ENCODE data around the gene SLC16A1.
A peak's percentile ranks its signal among the peaks of the same experiment; 100 is the strongest.
"Not testable (repeated sequence)": the region's sequence is repeated elsewhere in the genome, so short reads cannot be mapped to it uniquely, and the experiment has no call there.

SLC16A1 gene

DNA sequence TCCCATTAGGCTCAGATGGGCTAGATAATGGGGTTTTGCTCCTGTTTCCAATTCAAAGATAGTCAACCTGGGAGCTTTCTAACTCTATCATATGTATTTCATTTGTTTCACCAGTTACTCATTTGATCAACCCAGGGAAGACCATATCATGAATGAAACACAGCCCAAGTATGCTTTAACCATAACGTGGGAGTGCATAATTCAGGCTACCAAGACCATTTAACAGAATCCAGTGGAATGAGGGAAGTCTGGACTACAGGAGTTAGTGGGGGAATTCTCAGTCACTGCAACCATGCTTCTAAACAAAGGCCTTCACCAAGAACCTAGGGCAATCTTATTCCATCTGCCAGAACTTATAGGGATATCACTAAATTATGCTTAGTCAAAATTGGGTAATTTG, 15.0 kb upstream of the SLC16A1 start:
- DNase-seq (ENCODE audit: low read depth) = no peak
- TF ChIP-seq, protein P1, sequence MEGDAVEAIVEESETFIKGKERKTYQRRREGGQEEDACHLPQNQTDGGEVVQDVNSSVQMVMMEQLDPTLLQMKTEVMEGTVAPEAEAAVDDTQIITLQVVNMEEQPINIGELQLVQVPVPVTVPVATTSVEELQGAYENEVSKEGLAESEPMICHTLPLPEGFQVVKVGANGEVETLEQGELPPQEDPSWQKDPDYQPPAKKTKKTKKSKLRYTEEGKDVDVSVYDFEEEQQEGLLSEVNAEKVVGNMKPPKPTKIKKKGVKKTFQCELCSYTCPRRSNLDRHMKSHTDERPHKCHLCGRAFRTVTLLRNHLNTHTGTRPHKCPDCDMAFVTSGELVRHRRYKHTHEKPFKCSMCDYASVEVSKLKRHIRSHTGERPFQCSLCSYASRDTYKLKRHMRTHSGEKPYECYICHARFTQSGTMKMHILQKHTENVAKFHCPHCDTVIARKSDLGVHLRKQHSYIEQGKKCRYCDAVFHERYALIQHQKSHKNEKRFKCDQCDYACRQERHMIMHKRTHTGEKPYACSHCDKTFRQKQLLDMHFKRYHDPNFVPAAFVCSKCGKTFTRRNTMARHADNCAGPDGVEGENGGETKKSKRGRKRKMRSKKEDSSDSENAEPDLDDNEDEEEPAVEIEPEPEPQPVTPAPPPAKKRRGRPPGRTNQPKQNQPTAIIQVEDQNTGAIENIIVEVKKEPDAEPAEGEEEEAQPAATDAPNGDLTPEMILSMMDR (IDR thresholded peaks at IDR 0.05; ENCODE audit: insufficient read depth, low read depth, low read length, missing control alignments) = no peak
- H3K4me3 ChIP-seq (ENCODE audit: low read depth, low read length) = no peak overlapping the region

DNA sequence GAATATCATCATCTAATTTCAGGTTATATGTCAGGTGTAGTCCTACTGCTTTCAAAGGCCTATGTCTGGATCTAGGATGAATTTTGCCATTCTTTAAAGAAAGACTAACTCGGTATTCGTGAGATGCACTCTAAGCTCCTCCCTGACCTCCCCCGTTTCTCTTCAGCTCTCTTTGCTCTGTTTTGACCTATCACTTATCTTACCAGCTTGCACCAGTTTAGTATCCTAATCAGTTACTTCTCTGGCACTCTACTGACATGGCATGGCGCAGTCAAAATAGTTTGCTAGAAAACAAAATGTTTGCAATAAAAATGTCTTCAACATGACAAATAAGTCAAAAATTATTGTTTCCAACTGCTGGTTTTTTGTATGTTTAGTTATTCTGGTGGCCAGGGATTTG, 8.4 kb upstream of the SLC16A1 start:
- TF ChIP-seq, protein P1 (IDR thresholded peaks at IDR 0.05; ENCODE audit: insufficient read depth, low read depth, low read length, missing control alignments) = no peak
- no peak for DNase-seq (ENCODE audit: low read depth)
- no peak overlapping the region for H3K4me3 ChIP-seq (ENCODE audit: low read depth, low read length)

DNA sequence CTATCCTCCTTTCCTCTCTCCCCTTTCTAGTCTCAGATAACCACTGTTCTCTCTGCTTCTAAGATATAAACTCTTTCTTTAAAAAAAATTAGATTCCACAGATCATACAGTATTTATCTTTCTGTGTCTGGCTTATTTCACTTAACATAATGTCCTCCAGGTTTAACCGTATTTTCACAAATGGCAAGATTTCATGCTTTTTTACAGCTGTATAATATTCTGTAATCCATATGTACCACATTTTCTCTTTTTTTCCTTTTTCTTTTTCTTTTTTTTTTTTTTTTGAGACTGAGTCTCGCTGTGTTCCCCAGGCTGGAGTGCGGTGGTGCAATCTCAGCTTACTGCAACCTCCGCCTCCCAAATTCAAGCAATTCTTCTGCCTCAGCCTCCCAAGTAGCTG, 5.1 kb upstream of the SLC16A1 start:
- H3K4me3 ChIP-seq (ENCODE audit: low read depth, low read length) = no peak overlapping the region
- DNase-seq (ENCODE audit: low read depth) = no peak
- TF ChIP-seq, protein P1 (IDR thresholded peaks at IDR 0.05; ENCODE audit: insufficient read depth, low read depth, low read length, missing control alignments) = no peak

DNA sequence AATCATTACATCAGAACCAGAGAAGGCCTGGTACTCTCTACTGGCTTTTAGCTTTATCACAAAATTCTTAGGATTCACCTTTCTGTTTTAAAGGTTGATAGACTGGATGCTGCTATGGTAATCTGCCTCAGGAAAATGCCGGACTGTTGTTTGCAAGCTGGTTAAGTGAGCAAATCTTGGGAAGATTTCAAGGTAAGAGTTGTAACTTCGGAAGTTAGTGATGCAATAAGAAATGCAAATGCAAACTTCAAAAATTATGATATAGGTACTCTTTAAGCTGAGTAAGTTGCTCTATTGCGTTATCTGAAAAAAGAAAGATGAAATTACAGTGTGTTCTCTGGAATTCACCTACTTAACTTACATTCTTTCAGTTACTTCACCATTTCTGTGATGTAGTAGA, 4.4 kb upstream of the SLC16A1 start:
- DNase-seq (ENCODE audit: low read depth) = no peak
- no peak overlapping the region for H3K4me3 ChIP-seq (ENCODE audit: low read depth, low read length)
- TF ChIP-seq, protein P1 (IDR thresholded peaks at IDR 0.05; ENCODE audit: insufficient read depth, low read depth, low read length, missing control alignments) = no peak

DNA sequence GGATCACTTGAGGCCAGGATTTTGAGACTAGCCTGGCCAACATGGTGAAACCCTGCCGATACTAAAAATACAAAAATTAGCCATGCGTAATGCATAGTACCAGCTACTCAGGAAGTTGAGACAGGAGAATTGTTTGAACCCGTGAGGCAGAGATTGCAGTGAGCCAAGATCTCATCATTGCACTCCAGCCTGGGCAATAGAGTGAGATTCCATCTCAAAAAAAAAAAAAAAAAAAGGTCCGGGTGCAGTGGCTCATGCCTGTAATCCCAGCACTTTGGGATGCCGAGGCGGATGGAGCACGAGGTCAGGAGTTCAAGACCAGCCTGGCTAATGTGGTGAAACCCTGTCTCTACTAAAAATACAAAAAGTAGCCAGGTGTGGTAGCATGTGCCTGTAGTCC, 2.2 kb upstream of the SLC16A1 start:
- DNase-seq (ENCODE audit: low read depth) = not testable (repeated sequence)
- H3K4me3 ChIP-seq (ENCODE audit: low read depth, low read length) = peak overlapping the region; percentile 79

DNA sequence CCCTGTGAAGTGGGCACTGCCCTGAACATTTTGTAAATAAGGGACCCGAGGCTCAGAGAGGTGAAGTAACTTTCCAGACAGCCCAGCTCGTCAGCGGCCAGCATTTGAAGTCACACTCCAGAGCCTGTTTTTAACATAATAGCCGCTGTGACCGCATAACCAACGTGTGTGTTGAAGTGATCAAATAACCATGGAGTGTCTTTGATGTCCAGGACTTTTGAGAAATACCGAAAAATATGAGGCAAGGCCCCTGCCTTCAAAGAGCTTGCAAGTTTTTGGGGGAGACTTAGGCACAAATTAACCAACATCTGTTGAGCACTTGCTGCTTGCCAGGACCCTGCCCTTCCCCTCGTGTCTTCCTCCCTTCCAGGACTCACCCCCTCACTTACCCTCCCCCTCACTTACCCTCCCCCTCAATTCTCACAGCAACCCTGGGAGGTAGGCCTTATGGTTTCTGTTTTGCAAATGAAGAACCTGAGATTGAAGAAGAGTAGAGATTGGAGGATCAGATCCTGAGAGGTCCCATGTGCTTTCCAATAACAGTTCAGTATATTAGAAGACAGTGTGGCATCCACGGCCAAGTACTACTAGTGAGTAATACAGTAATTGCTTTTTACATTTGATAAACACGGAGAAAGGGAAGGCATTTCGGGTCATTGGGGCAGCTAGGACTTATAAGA, 1.3 kb upstream of the SLC16A1 start:
- peak overlapping the region; percentile 79 for H3K4me3 ChIP-seq (ENCODE audit: low read depth, low read length)
- DNase-seq (ENCODE audit: low read depth) = peak; percentile 92
- TF ChIP-seq, protein P1 (IDR thresholded peaks at IDR 0.05; ENCODE audit: insufficient read depth, low read depth, low read length, missing control alignments) = no peak

DNA sequence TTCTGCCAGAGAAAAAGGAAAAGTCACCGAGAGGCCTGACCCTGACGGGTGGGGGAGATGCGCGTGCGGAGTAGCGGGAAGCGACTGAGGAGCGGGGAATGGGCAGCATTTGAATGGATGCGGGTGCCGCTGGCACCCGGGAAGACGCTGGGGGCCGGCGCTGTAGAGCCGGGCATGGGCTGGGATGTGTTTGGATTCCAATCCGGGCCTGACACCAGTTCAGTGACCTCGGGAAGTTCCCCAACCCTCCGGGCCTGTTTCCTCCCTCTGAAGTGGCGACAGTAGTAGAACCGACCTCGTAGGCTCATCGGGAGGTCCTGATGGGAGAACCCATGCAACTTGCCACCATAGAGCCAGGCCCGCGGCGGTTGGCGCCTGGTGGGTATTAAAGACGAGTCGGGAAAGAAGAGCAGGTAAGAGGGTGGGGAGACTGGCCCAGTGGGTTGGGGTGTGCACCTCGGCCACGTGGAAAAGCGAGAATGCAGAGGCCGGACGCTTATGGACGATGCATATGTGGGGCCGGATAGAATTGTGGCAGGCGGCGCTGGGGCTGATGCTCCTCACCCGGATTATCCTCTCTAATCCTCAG, 642 bp upstream of the SLC16A1 start:
- peak; percentile 59 for DNase-seq (ENCODE audit: low read depth)
- peak overlapping the region; percentile 79 for H3K4me3 ChIP-seq (ENCODE audit: low read depth, low read length)
- TF ChIP-seq, protein P1 (IDR thresholded peaks at IDR 0.05; ENCODE audit: insufficient read depth, low read depth, low read length, missing control alignments) = no peak
